NCI-H526 treated with DMSO at 0.1 percent for 48 hours (cell line): ENCODE data around the gene ABCD3.
"Not testable (repeated sequence)": the region's sequence is repeated elsewhere in the genome, so short reads cannot be mapped to it uniquely, and the experiment has no call there.

ENCODE experiments used
- DNase-seq: peaks from one replicate; lab custom pipeline; 2025; lab: John Stamatoyannopoulos, UW

The ABCD3 gene

GRCh38 chr1:94413311-94413710 is 4.9 kb upstream of the ABCD3 start:
- DNase-seq = no peak

- peak; percentile 56 for DNase-seq
Observed at GRCh38 chr1:94416901-94417727, 1.1 kb upstream of the ABCD3 start.

GRCh38 chr1:94417728-94417977 is 536 bp upstream of the ABCD3 start:
- DNase-seq = no peak

GRCh38 chr1:94418664-94419655 is 771 bp downstream of the ABCD3 start:
- DNase-seq = peak; percentile 58

GRCh38 chr1:94422115-94422820 is 4.1 kb downstream of the ABCD3 start:
- no peak for DNase-seq

GRCh38 chr1:94425821-94426484 is 7.8 kb downstream of the ABCD3 start:
- DNase-seq = no peak

GRCh38 chr1:94426485-94426870 is 8.3 kb downstream of the ABCD3 start:
- DNase-seq = not testable (repeated sequence)

GRCh38 chr1:94428441-94428840 is 10.3 kb downstream of the ABCD3 start:
- no peak for DNase-seq

- DNase-seq = not testable (repeated sequence)
Observed at GRCh38 chr1:94428927-94429528, 10.8 kb downstream of the ABCD3 start.

- DNase-seq = not testable (repeated sequence)
Observed at GRCh38 chr1:94430066-94430465, 11.9 kb downstream of the ABCD3 start.

GRCh38 chr1:94433866-94434265 is 15.7 kb downstream of the ABCD3 start:
- DNase-seq = no peak

- DNase-seq = no peak
Observed at GRCh38 chr1:94434365-94435045, 16.3 kb downstream of the ABCD3 start.

- no peak for DNase-seq
Observed at GRCh38 chr1:94438692-94439276, 20.6 kb downstream of the ABCD3 start.

GRCh38 chr1:94440088-94440487 is 21.9 kb downstream of the ABCD3 start:
- no peak for DNase-seq

GRCh38 chr1:94443067-94443466 is 24.9 kb downstream of the ABCD3 start:
- DNase-seq = not testable (repeated sequence)

GRCh38 chr1:94444819-94445218 is 26.6 kb downstream of the ABCD3 start:
- DNase-seq = not testable (repeated sequence)

GRCh38 chr1:94445733-94446132 is 27.5 kb downstream of the ABCD3 start:
- not testable (repeated sequence) for DNase-seq

GRCh38 chr1:94446177-94446576 is 28.0 kb downstream of the ABCD3 start:
- DNase-seq = not testable (repeated sequence)

- not testable (repeated sequence) for DNase-seq
Observed at GRCh38 chr1:94448741-94449140, 30.6 kb downstream of the ABCD3 start.

GRCh38 chr1:94456736-94457135 is 38.5 kb downstream of the ABCD3 start:
- no peak for DNase-seq
